Measurements from ENCODE around the gene PINLYP. TPM values are rescaled to one million over a fixed set of nuclear protein-coding genes. Genes with fewer than 3 reads are reported as not detected.

The PINLYP gene
- total and polyA plus RNA-seq, 7 donors = 1.4 to 21.0 (median 10.8) TPM

DNA sequence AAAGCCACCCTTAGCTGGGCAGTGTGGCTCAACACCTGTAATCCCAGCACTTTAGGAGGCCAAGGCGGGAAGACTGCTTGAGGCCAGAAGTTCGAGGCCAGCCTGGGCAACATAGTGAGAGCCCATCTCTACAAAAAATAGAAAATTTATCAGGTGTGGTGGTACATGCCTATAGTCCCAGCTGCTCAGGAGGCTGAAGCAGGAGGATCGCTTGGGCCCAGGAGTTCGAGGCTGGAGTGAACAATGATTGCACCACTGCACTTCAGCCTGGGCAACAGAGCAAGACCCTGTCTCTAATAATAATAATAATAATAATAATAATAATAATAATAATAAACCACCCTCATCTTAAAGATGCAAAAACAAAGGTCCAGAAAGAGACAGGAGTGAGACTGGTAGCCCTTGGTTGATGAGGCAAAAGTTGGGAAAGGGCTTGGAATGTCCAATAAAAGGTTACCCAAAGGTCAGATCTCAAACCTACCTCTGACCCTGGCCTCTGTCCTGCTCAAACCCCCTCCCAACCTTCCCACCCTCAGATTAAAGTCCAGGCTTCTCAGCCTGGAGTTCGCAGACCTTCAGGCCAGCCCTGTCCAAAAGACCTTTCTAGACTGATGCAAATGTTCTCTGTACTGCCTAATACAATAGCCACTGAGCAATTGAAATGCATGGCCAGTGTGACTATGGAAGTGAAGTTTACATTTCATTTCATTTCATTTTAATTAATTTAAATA, 33.5 kb upstream of the PINLYP start:
- no peaks in the 10 kb centered on the region for H3K4me1 ChIP-seq
- no peak for DNase-seq
- H3K27me3 ChIP-seq = no peaks in the 10 kb centered on the region
- intact Hi-C loops (cut with DNase I) = no loop called here
- H3K27ac ChIP-seq = no peak overlapping the region
- 96% methylated on average over 5 of the region's 5 CpGs for WGBS, 2 donors
- H3K4me3 ChIP-seq = no peak overlapping the region
- peaks cover 0 to 83% (median 41%) of the 10 kb centered on the region in 4 donors for H3K36me3 ChIP-seq
- H3K9me3 ChIP-seq = peaks cover 0 to 7% (median 0%) of the 10 kb centered on the region in 4 donors
- TF ChIP-seq, protein P1, sequence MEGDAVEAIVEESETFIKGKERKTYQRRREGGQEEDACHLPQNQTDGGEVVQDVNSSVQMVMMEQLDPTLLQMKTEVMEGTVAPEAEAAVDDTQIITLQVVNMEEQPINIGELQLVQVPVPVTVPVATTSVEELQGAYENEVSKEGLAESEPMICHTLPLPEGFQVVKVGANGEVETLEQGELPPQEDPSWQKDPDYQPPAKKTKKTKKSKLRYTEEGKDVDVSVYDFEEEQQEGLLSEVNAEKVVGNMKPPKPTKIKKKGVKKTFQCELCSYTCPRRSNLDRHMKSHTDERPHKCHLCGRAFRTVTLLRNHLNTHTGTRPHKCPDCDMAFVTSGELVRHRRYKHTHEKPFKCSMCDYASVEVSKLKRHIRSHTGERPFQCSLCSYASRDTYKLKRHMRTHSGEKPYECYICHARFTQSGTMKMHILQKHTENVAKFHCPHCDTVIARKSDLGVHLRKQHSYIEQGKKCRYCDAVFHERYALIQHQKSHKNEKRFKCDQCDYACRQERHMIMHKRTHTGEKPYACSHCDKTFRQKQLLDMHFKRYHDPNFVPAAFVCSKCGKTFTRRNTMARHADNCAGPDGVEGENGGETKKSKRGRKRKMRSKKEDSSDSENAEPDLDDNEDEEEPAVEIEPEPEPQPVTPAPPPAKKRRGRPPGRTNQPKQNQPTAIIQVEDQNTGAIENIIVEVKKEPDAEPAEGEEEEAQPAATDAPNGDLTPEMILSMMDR (IDR thresholded peaks at IDR 0.05) = no peak
- no peak for TF ChIP-seq POLR2AphosphoS5 (IDR thresholded peaks at IDR 0.05)
- TF ChIP-seq POLR2A (IDR thresholded peaks at IDR 0.05) = no peak
- no peak for TF ChIP-seq EP300 (IDR thresholded peaks at IDR 0.05)

DNA sequence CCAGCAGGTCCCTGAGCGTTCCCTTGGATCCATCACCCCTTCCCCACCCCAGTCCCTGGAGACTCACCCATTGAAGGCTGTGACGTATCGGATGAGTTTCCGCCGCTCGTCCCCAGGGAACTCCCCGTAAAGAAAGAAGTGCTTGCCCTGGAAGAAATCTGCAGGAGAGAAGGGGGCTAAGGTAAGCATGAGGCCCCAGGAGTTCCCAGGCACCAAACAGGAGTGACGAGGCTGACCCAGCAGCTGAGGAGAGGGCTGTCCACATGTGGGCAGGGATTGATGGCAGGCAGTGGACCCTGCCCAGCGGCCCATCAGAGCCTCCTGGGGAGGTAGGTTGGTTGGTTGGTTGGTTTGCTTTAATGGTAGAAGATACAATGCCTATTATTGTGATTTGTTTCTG, 31.5 kb upstream of the PINLYP start:
- DNase-seq = no peak
- Histone ChIP-seq H3K27me3 (no peaks in the 10 kb centered on the region), H3K4me1 (no peaks in the 10 kb centered on the region), H3K9me3 (peaks cover 0 to 2% (median 0%) of the 10 kb centered on the region in 4 donors), H3K27ac (no peak overlapping the region), H3K36me3 (peaks cover 0 to 80% (median 31%) of the 10 kb centered on the region in 4 donors), H3K4me3 (no peak overlapping the region)
- TF ChIP-seq EP300 (IDR thresholded peaks at IDR 0.05) (no peak), POLR2A (IDR thresholded peaks at IDR 0.05) (no peak), POLR2AphosphoS5 (IDR thresholded peaks at IDR 0.05) (no peak)
- TF ChIP-seq, protein P1 (IDR thresholded peaks at IDR 0.05) = no peak
- 98% methylated on average over 9 of the region's 9 CpGs for WGBS, 2 donors
- intact Hi-C loops (cut with DNase I) = no loop called here

DNA sequence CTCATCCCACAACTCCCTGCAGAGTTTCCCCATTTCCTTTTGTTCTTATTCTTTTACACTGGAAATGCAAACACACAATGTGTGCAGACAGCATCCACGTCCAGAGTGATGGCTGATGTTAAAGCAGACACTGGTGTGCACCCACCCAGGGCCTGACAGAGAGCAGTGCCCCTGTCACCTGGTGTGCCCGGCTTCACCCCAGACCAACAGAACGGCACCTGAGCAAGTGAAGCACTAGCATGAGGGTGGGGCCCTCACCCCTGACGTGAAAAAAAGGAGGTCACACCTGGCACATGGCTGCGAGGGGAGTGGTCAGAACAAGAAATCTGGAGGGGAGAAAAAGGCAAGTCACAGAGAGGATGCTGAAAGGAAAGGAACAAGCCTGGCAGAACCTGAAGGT, 30.3 kb upstream of the PINLYP start:
- Histone ChIP-seq H3K9me3 (no peaks in the 10 kb centered on the region), H3K27ac (no peak overlapping the region), H3K4me3 (no peak overlapping the region), H3K27me3 (no peaks in the 10 kb centered on the region), H3K36me3 (peaks cover 0 to 76% (median 32%) of the 10 kb centered on the region in 4 donors), H3K4me1 (no peaks in the 10 kb centered on the region)
- TF ChIP-seq EP300 (IDR thresholded peaks at IDR 0.05) (no peak), POLR2AphosphoS5 (IDR thresholded peaks at IDR 0.05) (no peak), POLR2A (IDR thresholded peaks at IDR 0.05) (no peak)
- TF ChIP-seq, protein P1 (IDR thresholded peaks at IDR 0.05) = no peak
- WGBS, 2 donors = 87 to 88% methylated on average over 5 of the region's 5 CpGs
- no peak for DNase-seq
- intact Hi-C loops (cut with DNase I) = no loop called here

GRCh38 chr19:43545981-43546380, 29.6 kb upstream of the PINLYP start:
- WGBS, 2 donors = 88 to 90% methylated on average over 2 of the region's 2 CpGs
- TF ChIP-seq, protein P1 (IDR thresholded peaks at IDR 0.05) = no peak
- TF ChIP-seq POLR2AphosphoS5 (IDR thresholded peaks at IDR 0.05) (no peak), POLR2A (IDR thresholded peaks at IDR 0.05) (no peak), EP300 (IDR thresholded peaks at IDR 0.05) (no peak)
- intact Hi-C loops (cut with DNase I) = no loop called here
- H3K9me3 ChIP-seq = no peaks in the 10 kb centered on the region
- H3K27me3 ChIP-seq = no peaks in the 10 kb centered on the region
- DNase-seq = no peak
- H3K4me3 ChIP-seq = no peak overlapping the region
- H3K27ac ChIP-seq = no peak overlapping the region
- H3K4me1 ChIP-seq = no peaks in the 10 kb centered on the region
- peaks cover 7 to 76% (median 34%) of the 10 kb centered on the region in 4 donors for H3K36me3 ChIP-seq
